Keratinocyte (primary cell): Measurements from ENCODE around the gene ARAF.

ENCODE experiments used
- CTCF ChIP-seq, 3 experiments: IDR thresholded peaks in 1 of 3; conservative IDR thresholded peaks in 1 of 3; optimal IDR thresholded peaks in 1 of 3; 2 replicates in 2 of 3; 3 replicates in 1 of 3; pipeline versions ENCODE3 to v1.5.1; 2011; ENCODE audit warnings: low read length in 3 of 3, mild to moderate bottlenecking in 3 of 3, moderate library complexity in 2 of 3, control low read depth in 1 of 3, inconsistent platforms in 1 of 3; ENCODE audit not compliant: insufficient read depth in 2 of 3; ENCODE audit errors: extremely low read depth in 1 of 3
- EZH2 ChIP-seq: IDR thresholded peaks from one replicate; pipeline ENCODE4 v1.6.1; 2012; ENCODE audit warnings: inconsistent platforms, mild to moderate bottlenecking, low read length, moderate library complexity

GRCh38 chrX:47581731-47582647, 21.0 kb downstream of the ARAF start, which contains the start of gene TIMP1:
- no peak for TF ChIP-seq CTCF (optimal IDR thresholded peaks at IDR 0.05 in 1 of 3, IDR thresholded peaks at IDR 0.05 in 1 of 3, conservative IDR thresholded peaks at IDR 0.05 in 1 of 3; ENCODE audit: extremely low read depth in 1 of 3, insufficient read depth in 2 of 3, low read length in 3 of 3)
- TF ChIP-seq EZH2, result no peak
